SK-N-SH (cell line): Measurements from ENCODE around the gene C16orf92. TPM values are rescaled to one million over a fixed set of nuclear protein-coding genes. Genes with fewer than 3 reads are reported as not detected.

Source experiments
- CTCF ChIA-PET: fragments of 300-600, 350-600 bp; formaldehyde crosslinking; extraction: SDS; loops from one replicate; lab custom pipeline; 2021; lab: Yijun Ruan, JAX
- POLR2A ChIA-PET: fragments of 350-600 bp; sonication (Branson Sonifier 250); formaldehyde crosslinking; extraction: SDS; loops from one replicate; lab custom pipeline; 2020; ENCODE audit warnings: antibody characterized with exemption, inconsistent platforms; lab: Yijun Ruan, JAX
- DNase-seq: peaks from one replicate; pipeline ENCODE4 v3.0.0; 2012
- H2AFZ ChIP-seq: fragments of 200-600 bp; sonication (generic); 2 replicates; pipeline ENCODE4 v1.8.1; 2016; ENCODE audit warnings: antibody characterized with exemption, mild to moderate bottlenecking, low read depth
- H3F3A ChIP-seq: fragments of 200-600 bp; sonication (generic); replicated peaks from 2 replicates; pipeline ENCODE3; 2016; ENCODE audit warnings: antibody characterized with exemption, mild to moderate bottlenecking; ENCODE audit not compliant: insufficient read depth
- H3K27ac ChIP-seq, 2 experiments: fragments of 200-500 bp in 1 of 2; fragments of 200-600 bp in 1 of 2; sonication (Bioruptor generic) in 1 of 2; sonication (generic), shearing (Covaris generic) in 1 of 2; 2 replicates each; pipeline versions ENCODE4 v1.5.1 to v1.6.1; 2014 to 2016; ENCODE audit warnings: low read depth in 2 of 2, inconsistent platforms in 1 of 2, low read length in 1 of 2, mild to moderate bottlenecking in 1 of 2, mixed read lengths in 1 of 2
- H3K27me3 ChIP-seq: fragments of 200-600 bp; sonication (generic), shearing (Covaris generic); 2 replicates; pipeline ENCODE4 v1.6.1; 2016; ENCODE audit warnings: mixed run types; ENCODE audit not compliant: insufficient read depth
- H3K36me3 ChIP-seq, 2 experiments: fragments of 200-500 bp in 1 of 2; fragments of 200-600 bp in 1 of 2; sonication (Bioruptor generic) in 1 of 2; sonication (generic) in 1 of 2; replicated peaks in 1 of 2; 2 replicates each; pipeline versions ENCODE3 to v1.5.1; 2014 to 2016; ENCODE audit warnings: low read length in 1 of 2, mild to moderate bottlenecking in 1 of 2; ENCODE audit not compliant: insufficient read depth in 2 of 2, control insufficient read depth in 1 of 2
- H3K4me1 ChIP-seq, 2 experiments: fragments of 200-500 bp in 1 of 2; fragments of 200-600 bp in 1 of 2; sonication (Bioruptor generic) in 1 of 2; sonication (generic), shearing (Covaris generic) in 1 of 2; 2 replicates each; pipeline versions ENCODE4 v1.5.1 to v1.6.1; 2014 to 2016; ENCODE audit warnings: low read depth in 1 of 2, low read length in 1 of 2, mixed run types in 1 of 2; ENCODE audit not compliant: insufficient read depth in 2 of 2, control insufficient read depth in 1 of 2
- H3K4me2 ChIP-seq: fragments of 200-600 bp; sonication (generic), shearing (Covaris generic); 2 replicates; pipeline ENCODE4 v1.6.1; 2017; ENCODE audit warnings: mixed run types
- H3K4me3 ChIP-seq, 2 experiments: fragments of 200-500 bp in 1 of 2; fragments of 200-600 bp in 1 of 2; sonication (Bioruptor generic) in 1 of 2; sonication (generic), shearing (Covaris generic) in 1 of 2; 2 replicates each; pipeline versions ENCODE4 v1.5.1 to v1.8.1; 2014 to 2016; ENCODE audit warnings: low read depth in 2 of 2, inconsistent platforms in 1 of 2, low read length in 1 of 2, mild to moderate bottlenecking in 1 of 2, mixed read lengths in 1 of 2, moderate library complexity in 1 of 2
- H3K79me2 ChIP-seq: fragments of 200-600 bp; sonication (generic); 2 replicates; pipeline ENCODE4 v1.8.1; 2017; ENCODE audit warnings: mild to moderate bottlenecking; ENCODE audit not compliant: insufficient read depth
- H3K9ac ChIP-seq: fragments of 200-600 bp; sonication (generic); 2 replicates; pipeline ENCODE4 v1.6.1; 2017; ENCODE audit warnings: mixed run types
- H3K9me2 ChIP-seq: fragments of 200-600 bp; sonication (generic); 2 replicates; pipeline ENCODE4 v1.6.1; 2017; ENCODE audit warnings: mixed run types
- H3K9me3 ChIP-seq: fragments of 200-600 bp; sonication (generic); 2 replicates; pipeline ENCODE4 v1.6.1; 2017; ENCODE audit warnings: mixed run types, mild to moderate bottlenecking, moderate library complexity
- H4K20me1 ChIP-seq: fragments of 200-600 bp; sonication (generic); 2 replicates; pipeline ENCODE4 v1.6.1; 2017; ENCODE audit warnings: mild to moderate bottlenecking, mixed run types; ENCODE audit not compliant: insufficient read depth
- CHD2 ChIP-seq: fragments of 150-350 bp; IDR thresholded peaks from 2 replicates; pipeline ENCODE4 v1.6.1; 2018; ENCODE audit warnings: low read length; ENCODE audit not compliant: partially characterized antibody
- ELF1 ChIP-seq: IDR thresholded peaks from 2 replicates; pipeline ENCODE4 v1.4.0; 2012
- EZH2phosphoT487 ChIP-seq: fragments of 200-600 bp; sonication (generic); IDR thresholded peaks from 2 replicates; pipeline ENCODE4 v1.6.1; 2017; ENCODE audit warnings: low read depth, mixed run types, mild to moderate bottlenecking, antibody characterized with exemption, moderate library complexity, borderline replicate concordance
- FOXM1 ChIP-seq: IDR thresholded peaks from 2 replicates; pipeline ENCODE4 v1.4.0; 2012; ENCODE audit warnings: low read depth, mild to moderate bottlenecking
- IRF3 ChIP-seq: fragments of 150-350 bp; IDR thresholded peaks from 2 replicates; pipeline ENCODE4 v1.6.1; 2016; ENCODE audit warnings: mild to moderate bottlenecking, low read depth, low read length
- JUND ChIP-seq: IDR thresholded peaks from 2 replicates; pipeline ENCODE4 v1.4.0; 2012
- MAX ChIP-seq: IDR thresholded peaks from 2 replicates; pipeline ENCODE4 v1.4.0; 2012; ENCODE audit warnings: low read depth
- MEF2A ChIP-seq: IDR thresholded peaks from 2 replicates; pipeline ENCODE4 v1.4.0; 2012; ENCODE audit warnings: low read depth, borderline replicate concordance
- PBX3 ChIP-seq: IDR thresholded peaks from 2 replicates; pipeline ENCODE4; 2012
- RCOR1 ChIP-seq: fragments of 150-350 bp; IDR thresholded peaks from 2 replicates; pipeline ENCODE4 v1.6.1; 2017; ENCODE audit warnings: antibody characterized with exemption, low read length
- RFX5 ChIP-seq: IDR thresholded peaks from 2 replicates; pipeline ENCODE4 v1.6.1; 2012; ENCODE audit warnings: mild to moderate bottlenecking, improper control_type of control experiment, low read length
- RXRA ChIP-seq: IDR thresholded peaks from 2 replicates; pipeline ENCODE4 v1.4.0; 2012; ENCODE audit warnings: low read depth, mild to moderate bottlenecking, borderline replicate concordance
- SIN3A ChIP-seq: IDR thresholded peaks from 2 replicates; pipeline ENCODE4 v1.6.1; 2012; ENCODE audit warnings: low read depth, mild to moderate bottlenecking, low read length, moderate library complexity, borderline replicate concordance
- TAF1 ChIP-seq: IDR thresholded peaks from 2 replicates; pipeline ENCODE4 v1.6.1; 2012; ENCODE audit warnings: low read depth, mild to moderate bottlenecking, low read length, moderate library complexity, borderline replicate concordance
- TCF12 ChIP-seq: IDR thresholded peaks from 2 replicates; pipeline ENCODE4 v1.4.0; 2012
- USF1 ChIP-seq: IDR thresholded peaks from 2 replicates; pipeline ENCODE4 v1.4.0; 2012; ENCODE audit warnings: low read depth, borderline replicate concordance
- YY1 ChIP-seq: IDR thresholded peaks from 2 replicates; pipeline ENCODE4 v1.4.0; 2012; ENCODE audit warnings: low read depth, mild to moderate bottlenecking
- WGBS: methylation state at CpG from one replicate; pipeline ENCODE4 v1.1.6; 2017; ENCODE audit warnings: low lambda C conversion rate; 5-methylcytosine and 5-hydroxymethylcytosine counted together
- polyA plus RNA-seq, 3 experiments: library from polyadenylated mRNA; depleted of rRNA; stranded (reverse); fragments of >200 nt; gene quantifications; 2 replicates each; pipeline ENCODE4 v1.2.3, GENCODE V29; 2012

Gene C16orf92
- polyA plus RNA-seq, 1 of the 3 experiments (the other 2 are of a cell fraction) = not detected

GRCh38 chr16:30027588-30028437, 4.8 kb downstream of the C16orf92 start:
- Histone ChIP-seq H3K36me3 (no peaks in the 10 kb centered on the region), H3K4me1 (peaks cover 6 to 28% of the 10 kb centered on the region in 2 experiments; a peak in 2 of 4 replicates), H3K27me3 (no peaks in the 10 kb centered on the region), H3K9me2 (no peaks in the 10 kb centered on the region), H3K4me2 (no peak overlapping the region), H3K9ac (no peak overlapping the region), H3K27ac (no peak overlapping the region), H3K9me3 (no peaks in the 10 kb centered on the region), H4K20me1 (no peaks in the 10 kb centered on the region), H3K79me2 (no peaks in the 10 kb centered on the region), H3K4me3 (no peak overlapping the region), H2AFZ (no peak overlapping the region), H3F3A (no peaks in the 10 kb centered on the region)
- ChIA-PET POLR2A (interaction anchor here (0.5 kb wide), 1 partner anchor 218 kb away, joined by 3 read pairs; no protein-coding TSS in a partner anchor), CTCF (interaction anchor here (1.0 to 1.3 kb wide), 5 partner anchors 20 to 212 kb away, joined by 3 to 4 read pairs (median 3); partner anchors contain the start of gene PAGR1)
- WGBS = 69% methylated on average over 13 of the region's 13 CpGs
- TF ChIP-seq JUND (no peak), RCOR1 (no peak), YY1 (no peak), MEF2A (no peak), TAF1 (no peak), FOXM1 (no peak), ELF1 (no peak), TCF12 (no peak), MAX (no peak), EZH2phosphoT487 (no peak), SIN3A (no peak), USF1 (no peak), PBX3 (no peak), IRF3 (no peak), RFX5 (no peak), RXRA (no peak), CHD2 (no peak)
- no peak for DNase-seq
